Sigmoid colon (tissue), 4 donors: ENCODE measurements around the gene WDR33.

Experiments used
- EP300 ChIP-seq, 4 donors: sonication (generic); formaldehyde crosslinking; IDR thresholded peaks; one replicate each; pipeline ENCODE4 v1.6.1; 2017; ENCODE audit warnings: antibody characterized with exemption in 4 of 4
- POLR2A ChIP-seq, 2 donors: fragments of 450-650 bp; IDR thresholded peaks; one replicate each; pipeline ENCODE4 v1.6.1; 2016; ENCODE audit warnings: antibody characterized with exemption in 2 of 2, mild to moderate bottlenecking in 2 of 2, moderate library complexity in 2 of 2
- POLR2AphosphoS5 ChIP-seq, 4 donors: sonication (generic); formaldehyde crosslinking; IDR thresholded peaks; one replicate each; pipeline ENCODE4 v1.6.1; 2017; ENCODE audit warnings: antibody characterized with exemption in 4 of 4
- TF ChIP-seq, protein P1 (sequence below), 4 experiments: fragments of 450-650 bp in 3 of 4; fragments of 200-600 bp in 1 of 4; IDR thresholded peaks; one replicate each; pipeline ENCODE4 v1.5.1; 2016 to 2019; ENCODE audit warnings: antibody characterized with exemption in 4 of 4, mild to moderate bottlenecking in 3 of 4, moderate library complexity in 2 of 4

- TF ChIP-seq, protein P1, sequence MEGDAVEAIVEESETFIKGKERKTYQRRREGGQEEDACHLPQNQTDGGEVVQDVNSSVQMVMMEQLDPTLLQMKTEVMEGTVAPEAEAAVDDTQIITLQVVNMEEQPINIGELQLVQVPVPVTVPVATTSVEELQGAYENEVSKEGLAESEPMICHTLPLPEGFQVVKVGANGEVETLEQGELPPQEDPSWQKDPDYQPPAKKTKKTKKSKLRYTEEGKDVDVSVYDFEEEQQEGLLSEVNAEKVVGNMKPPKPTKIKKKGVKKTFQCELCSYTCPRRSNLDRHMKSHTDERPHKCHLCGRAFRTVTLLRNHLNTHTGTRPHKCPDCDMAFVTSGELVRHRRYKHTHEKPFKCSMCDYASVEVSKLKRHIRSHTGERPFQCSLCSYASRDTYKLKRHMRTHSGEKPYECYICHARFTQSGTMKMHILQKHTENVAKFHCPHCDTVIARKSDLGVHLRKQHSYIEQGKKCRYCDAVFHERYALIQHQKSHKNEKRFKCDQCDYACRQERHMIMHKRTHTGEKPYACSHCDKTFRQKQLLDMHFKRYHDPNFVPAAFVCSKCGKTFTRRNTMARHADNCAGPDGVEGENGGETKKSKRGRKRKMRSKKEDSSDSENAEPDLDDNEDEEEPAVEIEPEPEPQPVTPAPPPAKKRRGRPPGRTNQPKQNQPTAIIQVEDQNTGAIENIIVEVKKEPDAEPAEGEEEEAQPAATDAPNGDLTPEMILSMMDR (IDR thresholded peaks at IDR 0.05), result no peak
- TF ChIP-seq EP300 (IDR thresholded peaks at IDR 0.05) (no peak), POLR2A (IDR thresholded peaks at IDR 0.05) (no peak), POLR2AphosphoS5 (IDR thresholded peaks at IDR 0.05) (no peak)
Observed at GRCh38 chr2:127703282-127703681, 107.7 kb downstream of the WDR33 start.
